ENCODE data around the gene SLC7A10.

Gene SLC7A10

GRCh38 chr19:33186431-33187182 lies 39.0 kb downstream of the SLC7A10 start:
- no peaks in the 10 kb centered on the region for H3K9me2 ChIP-seq (replicated peaks; ENCODE audit: insufficient read depth, low read length)
- no peaks in the 10 kb centered on the region for H3K79me2 ChIP-seq (ENCODE audit: low read length)
- no peaks in the 10 kb centered on the region for H3K36me3 ChIP-seq (replicated peaks; ENCODE audit: insufficient read depth, low read length)
- no peak overlapping the region for H3K27ac ChIP-seq (ENCODE audit: low read length)
- H3K27me3 ChIP-seq (replicated peaks; ENCODE audit: insufficient read depth, low read length), result peaks cover 11% of the 10 kb centered on the region
- H3K9ac ChIP-seq (ENCODE audit: low read length), result no peak overlapping the region
- H3K4me2 ChIP-seq (ENCODE audit: low read depth, low read length), result no peak overlapping the region
- H4K20me1 ChIP-seq (ENCODE audit: insufficient read depth, low read length), result no peaks in the 10 kb centered on the region
- no peaks in the 10 kb centered on the region for H3K9me3 ChIP-seq (replicated peaks; ENCODE audit: insufficient read depth, low read length)
- TF ChIP-seq EZH2phosphoT487 (IDR thresholded peaks at IDR 0.05; ENCODE audit: low read length) (no peak), CTCF (IDR thresholded peaks at IDR 0.05; ENCODE audit: low read length) (no peak), EZH2 (optimal IDR thresholded peaks at IDR 0.05; ENCODE audit: low read depth, low read length) (no peak)
- no peak overlapping the region for H3K4me3 ChIP-seq (ENCODE audit: low read length)
- DNase-seq, result no peak
- H3K4me1 ChIP-seq (ENCODE audit: low read length), result no peaks in the 10 kb centered on the region
- H2AFZ ChIP-seq (ENCODE audit: low read length), result no peak overlapping the region
- no peaks in the 10 kb centered on the region for H3F3A ChIP-seq (ENCODE audit: insufficient read depth, low read length)

GRCh38 chr19:33177417-33177979 lies 48.2 kb downstream of the SLC7A10 start:
- peak overlapping the region; percentile 35; the same call in 1 of the 2 replicates for H3K9ac ChIP-seq (ENCODE audit: low read length)
- H3K27ac ChIP-seq (ENCODE audit: low read length), result peak overlapping the region; percentile 47; the same call in 1 of the 2 replicates
- H4K20me1 ChIP-seq (ENCODE audit: insufficient read depth, low read length), result no peaks in the 10 kb centered on the region
- H3K9me2 ChIP-seq (replicated peaks; ENCODE audit: insufficient read depth, low read length), result no peaks in the 10 kb centered on the region
- H2AFZ ChIP-seq (ENCODE audit: low read length), result peak overlapping the region; percentile 39
- H3K4me2 ChIP-seq (ENCODE audit: low read depth, low read length), result peak overlapping the region; percentile 98
- H3K4me3 ChIP-seq (ENCODE audit: low read length), result peak overlapping the region; percentile 65
- H3K36me3 ChIP-seq (replicated peaks; ENCODE audit: insufficient read depth, low read length), result no peaks in the 10 kb centered on the region
- H3K79me2 ChIP-seq (ENCODE audit: low read length), result no peaks in the 10 kb centered on the region
- H3K9me3 ChIP-seq (replicated peaks; ENCODE audit: insufficient read depth, low read length), result no peaks in the 10 kb centered on the region
- no peaks in the 10 kb centered on the region for H3K27me3 ChIP-seq (replicated peaks; ENCODE audit: insufficient read depth, low read length)
- peaks cover 7% of the 10 kb centered on the region; the same call in 1 of the 2 replicates for H3K4me1 ChIP-seq (ENCODE audit: low read length)
- peaks cover 10% of the 10 kb centered on the region for H3F3A ChIP-seq (ENCODE audit: insufficient read depth, low read length)
- DNase-seq, result no peak
- no peak for TF ChIP-seq EZH2phosphoT487 (IDR thresholded peaks at IDR 0.05; ENCODE audit: low read length)
- peak; percentile 38 for TF ChIP-seq CTCF (IDR thresholded peaks at IDR 0.05; ENCODE audit: low read length)

GRCh38 chr19:33176670-33177416 lies 48.8 kb downstream of the SLC7A10 start:
- Histone ChIP-seq H3K27ac (ENCODE audit: low read length) (peak overlapping the region; percentile 60; the same call in 1 of the 2 replicates), H3K4me3 (ENCODE audit: low read length) (peak overlapping the region; percentile 88), H3K9me3 (replicated peaks; ENCODE audit: insufficient read depth, low read length) (no peaks in the 10 kb centered on the region), H3K9me2 (replicated peaks; ENCODE audit: insufficient read depth, low read length) (no peaks in the 10 kb centered on the region), H3K27me3 (replicated peaks; ENCODE audit: insufficient read depth, low read length) (no peaks in the 10 kb centered on the region), H3F3A (ENCODE audit: insufficient read depth, low read length) (peaks cover 10% of the 10 kb centered on the region), H3K4me1 (ENCODE audit: low read length) (peaks cover 7% of the 10 kb centered on the region; the same call in 1 of the 2 replicates), H4K20me1 (ENCODE audit: insufficient read depth, low read length) (no peaks in the 10 kb centered on the region), H3K79me2 (ENCODE audit: low read length) (no peaks in the 10 kb centered on the region), H2AFZ (ENCODE audit: low read length) (peak overlapping the region; percentile 90), H3K36me3 (replicated peaks; ENCODE audit: insufficient read depth, low read length) (no peaks in the 10 kb centered on the region), H3K4me2 (ENCODE audit: low read depth, low read length) (peak overlapping the region; percentile 98), H3K9ac (ENCODE audit: low read length) (peak overlapping the region; percentile 87)
- TF ChIP-seq EZH2 (optimal IDR thresholded peaks at IDR 0.05; ENCODE audit: low read depth, low read length) (no peak), CTCF (IDR thresholded peaks at IDR 0.05; ENCODE audit: low read length) (no peak), EZH2phosphoT487 (IDR thresholded peaks at IDR 0.05; ENCODE audit: low read length) (no peak)
- DNase-seq, result peak; percentile 97

All from MM.1S (cell line).